ENCODE measurements around the gene CD14.

The CD14 gene

DNA sequence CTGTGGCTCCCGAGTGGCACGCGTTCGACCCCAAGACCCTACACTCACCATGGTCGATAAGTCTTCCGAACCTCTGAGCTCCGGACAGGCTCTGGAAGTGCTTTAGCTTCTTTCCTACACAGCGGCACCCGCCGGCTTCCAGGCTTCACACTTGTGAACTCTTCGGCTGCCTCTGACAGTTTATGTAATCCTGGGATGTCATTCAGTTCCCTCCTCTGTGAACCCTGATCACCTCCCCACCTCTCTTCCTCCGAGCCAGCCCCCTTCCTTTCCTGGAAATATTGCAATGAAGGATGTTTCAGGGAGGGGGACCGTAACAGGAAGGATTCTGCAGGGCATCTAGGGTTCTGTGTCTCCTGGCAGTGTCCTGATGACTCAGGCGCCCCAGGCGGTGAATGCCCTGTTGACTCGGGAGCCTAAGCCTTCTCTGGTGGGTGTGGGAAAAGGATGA, at the start of gene CD14:
TSS of gene CD14 (minus strand) at position 155 of the 451 bp plus-strand sequence. CDS start at position 51, 104 bp downstream.
- TF ChIP-seq, protein P1, sequence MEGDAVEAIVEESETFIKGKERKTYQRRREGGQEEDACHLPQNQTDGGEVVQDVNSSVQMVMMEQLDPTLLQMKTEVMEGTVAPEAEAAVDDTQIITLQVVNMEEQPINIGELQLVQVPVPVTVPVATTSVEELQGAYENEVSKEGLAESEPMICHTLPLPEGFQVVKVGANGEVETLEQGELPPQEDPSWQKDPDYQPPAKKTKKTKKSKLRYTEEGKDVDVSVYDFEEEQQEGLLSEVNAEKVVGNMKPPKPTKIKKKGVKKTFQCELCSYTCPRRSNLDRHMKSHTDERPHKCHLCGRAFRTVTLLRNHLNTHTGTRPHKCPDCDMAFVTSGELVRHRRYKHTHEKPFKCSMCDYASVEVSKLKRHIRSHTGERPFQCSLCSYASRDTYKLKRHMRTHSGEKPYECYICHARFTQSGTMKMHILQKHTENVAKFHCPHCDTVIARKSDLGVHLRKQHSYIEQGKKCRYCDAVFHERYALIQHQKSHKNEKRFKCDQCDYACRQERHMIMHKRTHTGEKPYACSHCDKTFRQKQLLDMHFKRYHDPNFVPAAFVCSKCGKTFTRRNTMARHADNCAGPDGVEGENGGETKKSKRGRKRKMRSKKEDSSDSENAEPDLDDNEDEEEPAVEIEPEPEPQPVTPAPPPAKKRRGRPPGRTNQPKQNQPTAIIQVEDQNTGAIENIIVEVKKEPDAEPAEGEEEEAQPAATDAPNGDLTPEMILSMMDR (IDR thresholded peaks at IDR 0.05; ENCODE audit: control extremely low read depth, extremely low read depth, low read depth, missing control alignments), result no peak
- DNase-seq (ENCODE audit: extremely low spot score), result no peak
- ChIA-PET POLR2A (interaction anchor here (0.8 kb wide), 1 partner anchor 14 kb away, joined by 3 read pairs; the partner anchor contains the start of genes IK and NDUFA2), CTCF (interaction anchor here (1.2 to 2.8 kb wide), 4 partner anchors 56 to 281 kb away, joined by 4 to 10 read pairs (median 7); no protein-coding TSS in a partner anchor)

DNA sequence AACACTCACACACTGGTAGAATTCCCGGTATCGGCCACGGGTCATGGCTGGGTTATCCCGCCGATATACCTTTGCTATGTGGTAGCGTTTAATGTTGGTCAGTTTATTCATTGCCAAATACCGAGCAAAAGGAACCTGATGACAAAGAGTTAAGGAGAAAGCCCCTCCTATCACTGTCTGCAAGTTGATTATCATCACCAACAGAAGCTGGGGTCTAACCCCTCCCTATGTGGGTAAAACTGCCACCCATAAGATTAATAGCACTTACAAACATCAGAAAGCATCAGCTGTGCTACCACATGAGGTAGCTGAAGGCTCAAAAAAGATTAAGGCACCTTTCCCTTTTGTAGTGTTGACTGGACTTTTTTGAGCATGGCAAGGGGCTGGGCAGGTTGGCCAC, 46.0 kb upstream of the CD14 start:
- DNase-seq (ENCODE audit: extremely low spot score), result no peak
- TF ChIP-seq, protein P1 (IDR thresholded peaks at IDR 0.05; ENCODE audit: control extremely low read depth, extremely low read depth, low read depth, missing control alignments), result no peak
- ChIA-PET CTCF (interaction anchor here (1.0 kb wide), 1 partner anchor 278 kb away, joined by 3 read pairs; the partner anchor contains the start of gene ANKHD1), POLR2A (interaction anchor here (0.5 kb wide), 1 partner anchor 8 kb away, joined by 4 read pairs; no protein-coding TSS in a partner anchor)

DNA sequence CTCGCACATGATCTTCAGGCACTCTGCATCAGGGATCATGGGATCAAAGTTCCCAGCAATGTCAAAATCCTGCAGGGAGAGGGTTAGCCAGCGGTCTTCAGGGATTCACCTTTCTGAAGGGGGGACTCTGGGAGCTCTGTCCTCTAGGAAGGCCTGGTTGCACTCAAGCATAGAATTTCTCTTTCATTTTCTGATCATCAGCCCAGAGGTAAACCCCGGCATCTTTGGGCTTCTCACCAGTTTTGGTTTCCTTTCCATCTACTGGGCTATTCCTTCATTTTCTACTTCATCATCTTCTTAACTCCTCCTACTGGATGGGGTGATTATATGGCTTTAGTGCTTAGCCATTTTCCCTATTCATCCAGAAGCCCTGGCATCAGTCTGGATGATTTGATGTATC, 45.0 kb upstream of the CD14 start:
- POLR2A ChIA-PET, result no interaction called here
- peak; percentile 43 for DNase-seq (ENCODE audit: extremely low spot score)
- CTCF ChIA-PET, result interaction anchor here (1.2 to 1.3 kb wide), 2 partner anchors 11 to 20 kb away, joined by 3 read pairs; no protein-coding TSS in a partner anchor
- TF ChIP-seq, protein P1 (IDR thresholded peaks at IDR 0.05; ENCODE audit: control extremely low read depth, extremely low read depth, low read depth, missing control alignments), result no peak

DNA sequence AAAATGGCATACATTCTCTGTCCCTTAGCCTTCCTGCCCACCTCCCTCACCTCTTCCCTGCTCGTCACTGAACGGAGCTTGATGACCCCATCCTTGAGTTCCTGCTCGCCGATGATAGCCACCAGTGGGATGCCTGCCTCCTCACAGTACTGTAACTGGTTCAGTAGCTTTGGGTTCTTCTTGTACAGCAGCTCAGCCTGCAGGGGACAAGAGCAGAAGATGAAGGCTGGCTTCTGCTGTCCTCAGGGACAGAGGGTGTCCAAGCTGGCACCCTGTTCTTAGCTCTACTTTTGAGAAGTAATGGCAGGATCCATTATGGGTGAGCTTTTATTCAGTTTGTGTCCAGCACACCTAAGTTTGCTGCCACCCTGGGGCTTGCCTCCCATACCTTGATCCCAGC, 41.7 kb upstream of the CD14 start:
- ChIA-PET POLR2A (interaction anchor here (0.7 to 1.6 kb wide), 4 partner anchors 9 to 273 kb away, joined by 4 to 5 read pairs (median 4); partner anchors contain the start of genes ANKHD1, HARS1, HARS2 and IK), CTCF (interaction anchor here (0.7 to 1.5 kb wide), 6 partner anchors 10 to 32 kb away, joined by 3 to 4 read pairs (median 3); partner anchors contain the start of genes IK and NDUFA2)
- no peak for DNase-seq (ENCODE audit: extremely low spot score)
- TF ChIP-seq, protein P1 (IDR thresholded peaks at IDR 0.05; ENCODE audit: control extremely low read depth, extremely low read depth, low read depth, missing control alignments), result no peak

DNA sequence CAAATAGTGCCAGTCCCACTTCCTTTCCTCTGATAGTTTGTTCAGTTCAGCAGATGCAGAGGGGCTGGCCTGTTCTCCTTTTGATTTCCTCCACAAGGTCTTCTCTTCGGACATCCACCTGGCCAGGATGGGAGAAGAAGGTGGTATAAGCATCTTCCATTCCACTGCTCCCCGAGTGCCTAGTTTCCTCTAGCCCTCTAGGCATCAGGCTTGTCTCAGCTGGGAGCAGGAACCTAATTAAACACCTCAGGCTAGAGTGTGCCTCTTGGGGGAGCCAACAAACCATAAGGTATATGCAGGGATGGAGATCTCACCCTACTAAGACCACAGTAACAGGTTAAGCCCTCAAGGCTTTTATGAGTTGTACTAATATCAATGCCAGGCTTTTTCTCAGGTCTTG, 41.2 kb upstream of the CD14 start:
- ChIA-PET POLR2A (interaction anchor here (0.7 to 1.6 kb wide), 3 partner anchors 9 to 273 kb away, joined by 4 to 5 read pairs (median 5); partner anchors contain the start of genes ANKHD1, IK and NDUFA2), CTCF (interaction anchor here (0.9 to 1.5 kb wide), 5 partner anchors 10 to 35 kb away, joined by 3 to 4 read pairs (median 3); no protein-coding TSS in a partner anchor)
- TF ChIP-seq, protein P1 (IDR thresholded peaks at IDR 0.05; ENCODE audit: control extremely low read depth, extremely low read depth, low read depth, missing control alignments), result no peak
- no peak for DNase-seq (ENCODE audit: extremely low spot score)

DNA sequence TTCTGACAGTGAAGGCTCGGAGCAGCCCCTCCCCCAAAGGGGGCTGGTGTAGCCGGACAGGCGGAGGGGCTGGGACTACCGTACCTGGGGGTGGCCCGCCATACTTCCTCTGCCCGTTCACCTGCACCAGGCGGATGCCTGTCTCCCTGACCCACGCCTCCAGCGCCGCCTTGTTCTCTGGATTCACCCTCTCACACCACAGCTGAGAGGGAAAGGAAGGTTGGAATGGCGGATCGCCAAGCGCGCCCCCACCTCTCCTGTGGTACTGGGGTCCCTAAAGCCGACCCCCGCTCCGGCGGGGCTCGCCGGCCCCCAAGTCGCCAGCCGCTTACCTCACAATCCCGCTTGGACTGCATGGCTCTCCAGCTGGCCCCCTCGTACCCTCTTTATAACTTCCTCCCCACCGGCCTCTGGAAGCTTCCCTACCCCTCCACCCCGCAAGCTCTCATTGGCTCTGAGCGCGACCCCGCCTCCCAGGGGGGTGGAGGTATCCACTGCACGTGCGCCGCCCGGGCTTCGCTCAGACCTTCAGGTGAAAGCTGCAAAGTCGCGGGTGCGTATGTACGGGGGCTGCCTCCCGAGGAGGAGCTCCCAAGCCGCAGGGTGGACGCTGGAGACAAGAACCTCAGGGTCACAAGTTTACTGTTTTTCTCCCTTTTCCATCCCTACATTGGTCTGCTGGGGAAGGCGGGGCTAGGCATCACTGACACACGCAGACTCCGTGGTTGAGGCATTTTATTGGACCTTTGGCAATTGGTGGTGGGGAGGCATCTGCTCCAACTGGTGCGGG, 40.4 kb upstream of the CD14 start, which contains the start of gene DND1:
TSS of gene DND1 (minus strand) at position 390 of the 790 bp plus-strand sequence. CDS start at position 356, 34 bp downstream.
- no peak for DNase-seq (ENCODE audit: extremely low spot score)
- CTCF ChIA-PET, result interaction anchor here (1.3 kb wide), 1 partner anchor 35 kb away, joined by 3 read pairs; no protein-coding TSS in a partner anchor

More for the DNA sequence above, 40.4 kb upstream of the CD14 start, which contains the start of gene DND1:
- TF ChIP-seq, protein P1 (IDR thresholded peaks at IDR 0.05; ENCODE audit: control extremely low read depth, extremely low read depth, low read depth, missing control alignments), result no peak
- POLR2A ChIA-PET, result no interaction called here
